Measurements from ENCODE around the gene HIVEP3.

HIVEP3 gene

GRCh38 chr1:41882486-41882885 lies 36.2 kb downstream of the HIVEP3 start:
- H3K27ac ChIP-seq (ENCODE audit: extremely low read depth, low read depth, low read length) = no peak overlapping the region
- no peaks in the 10 kb centered on the region for H3K4me1 ChIP-seq (ENCODE audit: control insufficient read depth, insufficient read depth, low read length)
- no peaks in the 10 kb centered on the region for H3K9me3 ChIP-seq (ENCODE audit: control insufficient read depth, insufficient read depth, low read depth, low read length)
- H3K36me3 ChIP-seq (ENCODE audit: control insufficient read depth in 2 of 2, insufficient read depth in 1 of 2, low read length in 2 of 2) = no peaks in the 10 kb centered on the region
- H3K4me3 ChIP-seq (ENCODE audit: low read depth, low read length) = no peak overlapping the region
- POLR2A ChIA-PET = no interaction called here
- CTCF ChIA-PET = no interaction called here
- TF ChIP-seq ZNF670 (tag by site-specific recombination; IDR thresholded peaks at IDR 0.05; ENCODE audit: low read depth) (no peak), ZNF629 (tag by site-specific recombination; IDR thresholded peaks at IDR 0.05) (no peak)

- H3K4me1 ChIP-seq (ENCODE audit: control insufficient read depth, insufficient read depth, low read length) = no peaks in the 10 kb centered on the region
- ChIA-PET CTCF (no interaction called here), POLR2A (no interaction called here)
- no peaks in the 10 kb centered on the region for H3K9me3 ChIP-seq (ENCODE audit: control insufficient read depth, insufficient read depth, low read depth, low read length)
- H3K36me3 ChIP-seq (ENCODE audit: control insufficient read depth in 2 of 2, insufficient read depth in 1 of 2, low read length in 2 of 2) = no peaks in the 10 kb centered on the region
- no peak for TF ChIP-seq ZNF600 (tag by site-specific recombination; IDR thresholded peaks at IDR 0.05)
- no peak for TF ChIP-seq ZNF223 (tag by site-specific recombination; IDR thresholded peaks at IDR 0.05)
- no peak for TF ChIP-seq ZNF654 (tag by site-specific recombination; IDR thresholded peaks at IDR 0.05; ENCODE audit: low read depth)
- TF ChIP-seq ZNF530 (tag by site-specific recombination; IDR thresholded peaks at IDR 0.05; ENCODE audit: low read depth) = no peak
- TF ChIP-seq OVOL3 (tag by site-specific recombination; IDR thresholded peaks at IDR 0.05) = no peak
- no peak for TF ChIP-seq ZBTB26 (tag by site-specific recombination; optimal IDR thresholded peaks at IDR 0.05)
- no peak for TF ChIP-seq ZBTB1 (tag by site-specific recombination; IDR thresholded peaks at IDR 0.05)
- no peak for TF ChIP-seq ZNF114 (tag by site-specific recombination; IDR thresholded peaks at IDR 0.05)
- no peak for TF ChIP-seq PRDM4 (tag by site-specific recombination; IDR thresholded peaks at IDR 0.05)
- no peak for TF ChIP-seq ZFP41 (tag by site-specific recombination; IDR thresholded peaks at IDR 0.05; ENCODE audit: borderline replicate concordance)
- no peak for TF ChIP-seq ZNF121 (tag by site-specific recombination; IDR thresholded peaks at IDR 0.05)
- no peak for TF ChIP-seq ZFP3 (tag by site-specific recombination; IDR thresholded peaks at IDR 0.05; ENCODE audit: low read depth)
- no peak for TF ChIP-seq ZFP69B (tag by site-specific recombination; IDR thresholded peaks at IDR 0.05)
- no peak for TF ChIP-seq GFI1B (tag by site-specific recombination; IDR thresholded peaks at IDR 0.05)
- no peak for TF ChIP-seq CTCF (tag by site-specific recombination; IDR thresholded peaks at IDR 0.05)
- no peak for TF ChIP-seq ZNF473 (tag by site-specific recombination; IDR thresholded peaks at IDR 0.05)
- H3K4me3 ChIP-seq (ENCODE audit: low read depth, low read length) = no peak overlapping the region
- no peak overlapping the region for H3K27ac ChIP-seq (ENCODE audit: extremely low read depth, low read depth, low read length)
Observed at GRCh38 chr1:41882068-41882477, 36.6 kb downstream of the HIVEP3 start.

Measured in HEK293 (cell line).